ENCODE results near the gene ABRACL. TPM values are rescaled to one million over a fixed set of nuclear protein-coding genes. Genes with fewer than 3 reads are reported as not detected.
A peak's percentile ranks its signal among the peaks of the same experiment; 100 is the strongest.
"Not testable (repeated sequence)": the region's sequence is repeated elsewhere in the genome, so short reads cannot be mapped to it uniquely, and the experiment has no call there.

The ABRACL gene
- total RNA-seq, 2 donors from 2014 or later: 94.3 to 186 TPM

DNA sequence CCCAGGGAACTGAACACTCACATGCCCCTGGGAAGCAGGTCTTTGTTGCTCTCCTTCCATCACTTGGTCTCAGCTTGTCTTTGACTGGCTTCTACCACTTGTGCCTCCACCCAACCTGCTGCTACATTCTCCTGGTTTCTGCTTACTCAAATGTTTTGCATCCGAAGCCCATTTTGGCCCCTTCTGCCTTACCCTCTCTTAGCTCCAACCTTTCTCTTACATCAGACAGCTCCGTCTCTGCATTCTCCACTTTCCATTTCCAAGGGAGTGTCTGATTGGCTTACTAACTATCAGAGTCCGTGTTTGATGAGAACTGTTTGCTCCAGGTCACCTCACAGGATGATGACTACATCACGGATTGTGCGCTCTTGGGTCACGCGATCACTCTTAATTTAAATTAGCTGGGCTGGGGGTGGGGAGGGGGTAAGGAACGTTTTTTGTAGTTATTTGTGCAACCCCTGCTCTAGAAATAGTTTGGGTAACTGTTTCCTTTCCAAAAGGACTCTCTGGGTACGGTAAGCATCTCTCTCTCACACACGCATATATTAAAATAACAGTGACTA, 844 bp upstream of the ABRACL start:
- Mint-ChIP-seq H3K4me3 (no peak overlapping the region), H3K9me3 (no peaks in the 10 kb centered on the region), H3K27me3 (no peaks in the 10 kb centered on the region), H3K27ac (peak overlapping the region; percentile 91), H3K4me1 (peaks cover 11% of the 10 kb centered on the region), H3K36me3 (ENCODE audit: low read depth) (peaks cover 13% of the 10 kb centered on the region)
- ATAC-seq (replicated peaks): peak; percentile 70

- peak overlapping the region; percentile 91 for H3K27ac Mint-ChIP-seq
- peaks cover 18% of the 10 kb centered on the region for H3K36me3 Mint-ChIP-seq (ENCODE audit: low read depth)
- H3K9me3 Mint-ChIP-seq: no peaks in the 10 kb centered on the region
- peak; percentile 8 for ATAC-seq (replicated peaks)
- no peak overlapping the region for H3K4me3 Mint-ChIP-seq
- peaks cover 13% of the 10 kb centered on the region for H3K4me1 Mint-ChIP-seq
- no peaks in the 10 kb centered on the region for H3K27me3 Mint-ChIP-seq
These were observed 309 bp upstream of the ABRACL start for GRCh38 chr6:139028215-139028657.

DNA sequence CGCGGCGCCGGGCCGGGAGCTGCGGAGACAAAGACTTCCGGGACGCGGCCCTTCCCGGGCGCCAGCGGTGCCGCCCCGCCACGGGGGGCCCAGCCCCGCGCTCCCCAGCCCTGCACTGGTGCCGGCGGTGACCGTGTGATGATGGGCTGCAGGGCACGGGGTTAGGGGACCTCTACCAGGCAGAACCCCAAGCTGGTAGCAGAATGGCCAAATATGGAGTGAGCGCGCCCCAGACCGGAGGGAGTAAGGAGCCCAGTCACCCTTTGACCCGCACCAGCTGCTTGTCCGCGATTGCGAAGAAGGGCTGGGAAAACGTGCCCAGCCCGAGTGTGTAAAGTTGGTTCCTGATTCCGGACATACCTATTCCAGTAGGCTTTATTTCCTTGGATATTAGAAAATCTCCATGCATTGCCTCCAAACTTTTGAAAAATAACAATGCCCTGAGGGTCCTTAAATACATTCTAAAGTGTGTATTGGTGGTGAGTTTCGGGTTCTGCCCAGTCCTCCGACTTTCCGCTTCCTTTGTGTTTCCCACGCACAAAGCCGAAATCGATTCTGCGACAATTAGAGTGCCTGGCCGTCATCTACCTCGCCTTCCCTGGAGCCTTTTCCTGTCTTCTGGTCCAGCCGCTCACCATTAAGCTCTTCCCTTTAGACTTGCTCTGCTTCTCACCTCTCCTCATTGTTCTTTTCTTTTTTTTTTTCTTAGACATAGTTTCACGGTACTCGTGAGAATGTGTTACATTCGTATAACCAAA, 1.1 kb downstream of the ABRACL start:
- peaks cover 30% of the 10 kb centered on the region for H3K36me3 Mint-ChIP-seq (ENCODE audit: low read depth)
- no peaks in the 10 kb centered on the region for H3K9me3 Mint-ChIP-seq
- H3K27me3 Mint-ChIP-seq: no peaks in the 10 kb centered on the region
- H3K4me3 Mint-ChIP-seq: no peak overlapping the region
- peak; percentile 33 for ATAC-seq (replicated peaks)
- peaks cover 19% of the 10 kb centered on the region for H3K4me1 Mint-ChIP-seq
- H3K27ac Mint-ChIP-seq: no peak overlapping the region

DNA sequence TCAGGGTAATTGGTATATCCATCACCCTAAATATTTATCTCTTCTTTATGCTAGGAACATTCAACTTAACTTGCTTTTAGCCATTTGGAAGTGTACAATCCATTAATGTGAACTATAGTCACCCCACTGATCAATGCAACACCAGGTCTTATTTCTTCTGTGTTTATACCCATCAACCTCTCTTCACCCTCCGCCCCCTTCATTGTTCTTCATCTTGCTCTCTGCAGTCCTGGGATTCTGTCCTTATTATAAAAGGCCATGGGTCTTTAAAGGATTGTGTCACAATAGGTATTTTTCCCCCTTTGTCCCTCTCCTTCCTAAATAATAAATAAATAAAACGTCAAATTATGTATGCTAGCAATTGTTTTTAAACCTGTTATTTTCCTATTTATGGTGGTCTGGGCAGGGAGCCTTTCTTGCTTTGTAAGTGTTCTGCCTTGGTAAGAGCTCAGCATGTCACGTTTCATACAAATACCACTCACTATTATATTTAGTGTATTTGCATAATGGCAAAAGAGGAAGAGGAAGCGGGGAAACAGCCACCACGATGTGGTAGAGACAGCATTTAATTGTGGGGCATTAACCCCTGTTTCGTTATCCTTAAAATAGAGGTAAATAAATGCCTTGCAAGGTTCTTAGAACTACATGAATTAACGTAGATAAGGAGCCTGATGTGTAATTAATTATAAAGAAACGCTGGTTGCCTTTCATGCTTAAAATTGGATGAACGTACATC, 1.9 kb downstream of the ABRACL start:
- peaks cover 38% of the 10 kb centered on the region for H3K36me3 Mint-ChIP-seq (ENCODE audit: low read depth)

GRCh38 chr6:139037490-139037889, 8.9 kb downstream of the ABRACL start:
- Mint-ChIP-seq H3K9me3 (no peaks in the 10 kb centered on the region), H3K27ac (peak overlapping the region; percentile 73), H3K36me3 (ENCODE audit: low read depth) (peaks cover 96% of the 10 kb centered on the region), H3K4me3 (no peak overlapping the region), H3K4me1 (peaks cover 21% of the 10 kb centered on the region), H3K27me3 (no peaks in the 10 kb centered on the region)
- no peak for ATAC-seq (replicated peaks)

More for the DNA sequence above, 1.9 kb downstream of the ABRACL start:
- H3K4me3 Mint-ChIP-seq: no peak overlapping the region
- H3K27ac Mint-ChIP-seq: no peak overlapping the region
- H3K27me3 Mint-ChIP-seq: no peaks in the 10 kb centered on the region
- no peaks in the 10 kb centered on the region for H3K9me3 Mint-ChIP-seq
- peaks cover 19% of the 10 kb centered on the region for H3K4me1 Mint-ChIP-seq
- no peak for ATAC-seq (replicated peaks)

GRCh38 chr6:139044250-139044649, 15.7 kb downstream of the ABRACL start:
- H3K27me3 Mint-ChIP-seq: no peaks in the 10 kb centered on the region
- ATAC-seq (replicated peaks): no peak
- H3K4me3 Mint-ChIP-seq: no peak overlapping the region
- no peak overlapping the region for H3K27ac Mint-ChIP-seq
- H3K9me3 Mint-ChIP-seq: no peaks in the 10 kb centered on the region
- peaks cover 53% of the 10 kb centered on the region for H3K36me3 Mint-ChIP-seq (ENCODE audit: low read depth)
- peaks cover 5% of the 10 kb centered on the region for H3K4me1 Mint-ChIP-seq

GRCh38 chr6:139047677-139048076, 19.1 kb downstream of the ABRACL start:
- Mint-ChIP-seq H3K4me1 (peaks cover 5% of the 10 kb centered on the region), H3K36me3 (ENCODE audit: low read depth) (peaks cover 19% of the 10 kb centered on the region), H3K4me3 (no peak overlapping the region), H3K27ac (no peak overlapping the region), H3K9me3 (no peaks in the 10 kb centered on the region), H3K27me3 (no peaks in the 10 kb centered on the region)
- ATAC-seq (replicated peaks): no peak

- not testable (repeated sequence) for ATAC-seq (replicated peaks); H3K9me3 Mint-ChIP-seq; H3K4me3 Mint-ChIP-seq; H3K4me1 Mint-ChIP-seq; H3K27me3 Mint-ChIP-seq; H3K36me3 Mint-ChIP-seq (ENCODE audit: low read depth)
- peak overlapping the region; percentile 6 for H3K27ac Mint-ChIP-seq
These were observed 20.4 kb downstream of the ABRACL start for GRCh38 chr6:139048912-139049311.

DNA sequence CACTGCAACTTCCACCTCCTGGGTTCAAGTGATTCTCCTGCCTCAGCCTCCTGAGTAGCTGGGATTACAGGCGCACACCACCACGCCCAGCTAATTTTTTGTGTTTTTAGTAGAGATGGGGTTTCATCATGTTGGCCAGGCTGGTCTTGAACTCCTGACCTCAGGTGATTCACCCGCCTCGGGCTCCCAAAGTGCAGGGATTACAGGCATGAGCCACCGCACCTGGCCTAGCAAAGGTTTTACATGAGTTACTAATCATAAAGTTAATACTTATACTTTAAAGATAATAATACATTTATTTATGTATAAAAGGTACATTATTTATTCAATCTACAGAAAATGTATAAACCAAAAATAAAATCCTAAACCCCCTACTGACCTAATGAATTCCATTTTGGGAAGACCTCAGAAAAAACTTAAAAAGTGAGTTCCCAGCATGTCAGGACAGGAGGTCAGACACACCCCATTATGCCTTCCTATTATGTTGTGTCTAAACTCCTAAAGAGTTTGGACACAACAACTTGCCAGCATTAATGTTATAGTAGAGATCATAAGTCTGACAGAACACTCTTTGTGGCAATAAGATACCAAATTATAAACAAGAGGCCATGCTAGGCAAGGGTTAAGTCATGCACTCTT, 21.7 kb downstream of the ABRACL start:
- not testable (repeated sequence) for H3K27me3 Mint-ChIP-seq; H3K36me3 Mint-ChIP-seq (ENCODE audit: low read depth); H3K4me3 Mint-ChIP-seq; H3K27ac Mint-ChIP-seq; H3K9me3 Mint-ChIP-seq; H3K4me1 Mint-ChIP-seq; ATAC-seq (replicated peaks)

DNA sequence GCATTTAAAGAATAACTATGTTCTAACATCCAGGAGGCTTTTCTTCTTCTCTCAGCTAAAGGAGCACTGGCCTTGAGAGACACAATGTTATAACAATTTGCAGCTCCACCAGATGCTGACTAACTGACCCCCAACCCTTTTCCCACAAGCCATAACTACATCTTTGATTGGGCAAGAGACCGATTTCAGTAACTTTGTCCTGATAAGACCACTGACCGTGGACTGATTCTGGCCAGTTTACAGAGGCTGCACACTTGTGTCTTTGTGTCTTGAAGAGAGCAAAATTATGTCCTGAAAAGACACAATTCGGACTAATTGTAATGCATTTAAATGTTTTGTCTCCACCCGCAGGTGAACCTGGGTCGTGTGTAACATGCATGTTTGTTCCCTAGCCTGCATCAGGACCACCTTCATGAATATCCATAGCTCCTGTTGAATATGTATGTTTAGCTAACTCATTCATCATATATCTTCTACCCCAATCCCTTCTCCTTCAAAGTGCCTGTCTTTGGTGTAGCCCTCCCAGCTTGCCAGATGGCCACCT, 22.3 kb downstream of the ABRACL start:
- Mint-ChIP-seq H3K27me3 (no peaks in the 10 kb centered on the region), H3K4me3 (no peak overlapping the region), H3K4me1 (no peaks in the 10 kb centered on the region), H3K27ac (no peak overlapping the region), H3K9me3 (no peaks in the 10 kb centered on the region), H3K36me3 (ENCODE audit: low read depth) (no peaks in the 10 kb centered on the region)
- no peak for ATAC-seq (replicated peaks)

DNA sequence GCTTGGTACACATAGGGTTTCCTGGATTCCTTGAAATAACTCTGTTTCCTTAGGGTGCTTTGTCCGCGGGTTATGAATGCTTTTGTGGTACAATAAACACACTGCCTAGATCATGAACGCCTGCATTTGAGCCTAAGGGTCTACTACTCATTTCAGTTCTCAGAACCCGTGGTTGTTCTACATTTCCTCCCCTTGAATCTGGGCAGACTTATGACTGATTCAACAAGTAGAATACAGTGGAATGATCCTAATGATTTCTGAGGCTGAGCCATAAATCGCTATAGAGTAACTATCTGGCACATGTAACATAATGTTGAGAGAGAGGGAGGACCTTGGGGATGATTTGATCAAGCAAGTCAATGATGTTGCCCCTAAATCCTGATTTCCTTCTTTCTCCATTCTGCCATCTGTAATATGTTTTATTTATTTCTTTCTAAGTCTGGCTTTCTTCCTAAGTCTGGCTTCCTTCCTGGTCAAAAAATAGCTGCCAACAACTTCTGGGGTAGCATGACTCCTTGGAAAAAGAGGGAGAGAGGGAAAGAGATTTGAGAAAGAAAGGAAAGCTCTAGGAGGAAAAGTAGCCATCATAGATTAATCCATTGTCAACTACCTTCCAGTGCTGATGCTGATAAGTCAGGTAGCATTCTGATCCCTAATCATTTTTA, 23.0 kb downstream of the ABRACL start:
- no peak for ATAC-seq (replicated peaks)
- no peaks in the 10 kb centered on the region for H3K4me1 Mint-ChIP-seq
- no peaks in the 10 kb centered on the region for H3K36me3 Mint-ChIP-seq (ENCODE audit: low read depth)
- no peak overlapping the region for H3K4me3 Mint-ChIP-seq
- no peaks in the 10 kb centered on the region for H3K27me3 Mint-ChIP-seq
- no peak overlapping the region for H3K27ac Mint-ChIP-seq
- no peaks in the 10 kb centered on the region for H3K9me3 Mint-ChIP-seq

DNA sequence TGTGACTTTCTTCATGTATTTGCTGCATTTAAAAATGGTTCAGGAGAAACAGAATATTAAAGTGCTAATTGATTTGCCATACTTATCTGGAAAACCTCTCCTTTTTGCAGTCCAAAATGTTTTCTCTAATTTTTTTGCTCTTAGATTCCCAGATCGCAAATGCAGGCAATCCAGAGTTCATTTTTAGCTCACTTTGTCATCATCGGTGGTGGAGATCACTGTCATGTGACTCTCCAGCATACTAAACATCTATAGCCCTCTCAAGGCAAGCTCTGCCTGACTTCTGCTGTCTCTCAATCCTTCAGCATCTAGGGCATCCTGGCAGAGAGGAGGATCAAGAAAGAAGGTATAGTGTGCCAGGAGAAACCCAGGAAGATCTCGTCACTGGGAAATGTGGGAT, 24.8 kb downstream of the ABRACL start:
- H3K36me3 Mint-ChIP-seq (ENCODE audit: low read depth): no peaks in the 10 kb centered on the region
- no peaks in the 10 kb centered on the region for H3K4me1 Mint-ChIP-seq
- ATAC-seq (replicated peaks): no peak
- no peak overlapping the region for H3K27ac Mint-ChIP-seq
- no peaks in the 10 kb centered on the region for H3K27me3 Mint-ChIP-seq
- H3K4me3 Mint-ChIP-seq: no peak overlapping the region
- H3K9me3 Mint-ChIP-seq: no peaks in the 10 kb centered on the region

GRCh38 chr6:139054001-139054400, 25.5 kb downstream of the ABRACL start:
- no peak overlapping the region for H3K4me3 Mint-ChIP-seq
- no peaks in the 10 kb centered on the region for H3K9me3 Mint-ChIP-seq
- no peak overlapping the region for H3K27ac Mint-ChIP-seq
- no peak for ATAC-seq (replicated peaks)
- H3K36me3 Mint-ChIP-seq (ENCODE audit: low read depth): no peaks in the 10 kb centered on the region
- no peaks in the 10 kb centered on the region for H3K4me1 Mint-ChIP-seq
- no peaks in the 10 kb centered on the region for H3K27me3 Mint-ChIP-seq

DNA sequence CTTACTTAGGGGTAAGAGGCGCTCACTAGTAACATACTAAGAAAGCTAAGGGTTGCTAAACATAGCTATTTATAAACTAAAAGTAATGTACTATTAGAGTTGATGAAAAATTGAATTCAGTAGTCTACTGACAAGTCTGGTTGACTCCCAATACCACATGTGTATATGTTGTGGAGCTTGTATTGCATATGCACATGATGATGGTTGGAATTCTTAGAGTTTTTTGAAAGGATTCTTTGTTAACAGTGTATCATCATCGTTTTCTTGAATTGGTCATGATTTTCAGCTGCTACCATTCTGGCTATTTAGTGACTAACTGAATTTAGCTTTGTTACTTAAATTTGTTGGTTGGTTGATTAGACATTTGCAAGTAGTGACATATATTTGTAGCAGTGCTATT, 27.2 kb downstream of the ABRACL start:
- no peaks in the 10 kb centered on the region for H3K4me1 Mint-ChIP-seq
- H3K27me3 Mint-ChIP-seq: no peaks in the 10 kb centered on the region
- ATAC-seq (replicated peaks): no peak
- no peaks in the 10 kb centered on the region for H3K36me3 Mint-ChIP-seq (ENCODE audit: low read depth)
- no peak overlapping the region for H3K4me3 Mint-ChIP-seq
- H3K9me3 Mint-ChIP-seq: no peaks in the 10 kb centered on the region
- no peak overlapping the region for H3K27ac Mint-ChIP-seq
